Psoas muscle (tissue), 8 donors: ENCODE measurements around the gene RNU7-1. TPM values are rescaled to one million over a fixed set of nuclear protein-coding genes. Genes with fewer than 3 reads are reported as not detected.

Experiments
- ATAC-seq, 4 donors: fragments of 200-7000 bp; cut with Tn5 transposase; one replicate each; pipeline ENCODE4 v1.9.1; 2020; ENCODE audit warnings: moderate library complexity in 3 of 4, mild to moderate bottlenecking in 2 of 4
- DNase-seq, 2 donors: peaks; one replicate each; pipeline ENCODE4 v3.0.0-alpha.2; 2020
- H3K27ac ChIP-seq: fragments of 200-600 bp; one replicate; pipeline ENCODE4 v1.8.0; 2022
- H3K27me3 ChIP-seq, 3 donors: fragments of 200-600 bp in 1 of 3; one replicate each; pipeline versions ENCODE4 v1.6.1 to v1.8.0; 2013 to 2022; ENCODE audit warnings: low read length in 2 of 3, mild to moderate bottlenecking in 2 of 3, moderate library complexity in 1 of 3; ENCODE audit not compliant: insufficient read depth in 3 of 3
- H3K36me3 ChIP-seq, 2 donors: fragments of 200-600 bp in 1 of 2; one replicate each; pipeline versions ENCODE4 v1.6.1 to v1.8.0; 2013 to 2022; ENCODE audit warnings: low read depth in 1 of 2, mild to moderate bottlenecking in 1 of 2, moderate library complexity in 1 of 2; ENCODE audit not compliant: insufficient read depth in 1 of 2
- H3K4me1 ChIP-seq: fragments of 200-600 bp; one replicate; pipeline ENCODE4 v1.8.0; 2022
- H3K4me3 ChIP-seq: fragments of 200-600 bp; one replicate; pipeline ENCODE4 v1.8.0; 2022; ENCODE audit warnings: mild to moderate bottlenecking
- H3K9me3 ChIP-seq: fragments of 200-600 bp; one replicate; pipeline ENCODE4 v1.8.0; 2022
- WGBS, 3 donors: extraction: QIAGEN DNeasy Blood & Tissue Kit; methylation state at CpG; one replicate each; pipeline versions ENCODE4 v1.1.6 to v1.1.7; 2013; 5-methylcytosine and 5-hydroxymethylcytosine counted together
- intact Hi-C, 2 donors: fragments of 100-400 bp; cut with DNase I; formaldehyde crosslinking; loops; one replicate each; pipeline versions ENCODE4 v1.11.0 to v1.14.2; 2022
- polyA plus RNA-seq, 3 donors: library from polyadenylated mRNA; stranded (reverse); fragments of 200-250 nt; gene quantifications; one replicate each; pipeline ENCODE4 v1.2.3, GENCODE V29; 2013
- total RNA-seq, 4 donors: library from RNA; stranded (reverse); fragmentation: NEBNext Ultra II Directional in 2 of 4; extraction: Animal tissue kit (Norgen Biotek cat#: 25700) in 2 of 4; gene quantifications; one replicate each; pipeline versions ENCODE4 v1.2.1 to v1.2.4, GENCODE V29; 2021 to 2023
- TF ChIP-seq, protein P1 (sequence below): fragments of 200-600 bp; IDR thresholded peaks from one replicate; pipeline ENCODE4 v1.8.0; 2022; ENCODE audit warnings: antibody characterized with exemption
- donor health status: healthy with polysubstance abuse.
- donor health status: DM: no; HTN: no; CAD: no; lungs with moderate emphysema.
- donor health status: Bipolar disorder and iron deficiency.
- donor health status: healthy.
- donor health status: DM: yes; HTN: yes; CAD: no.
- donor health status: DM: no; HTN: no; CAD: no.
- donor health status: DM: no; HTN: no; CAD: no.
- donor health status: DM: yes; HTN: yes; CAD: no.

The RNU7-1 gene
- total and polyA plus RNA-seq, 7 donors = not detected

DNA sequence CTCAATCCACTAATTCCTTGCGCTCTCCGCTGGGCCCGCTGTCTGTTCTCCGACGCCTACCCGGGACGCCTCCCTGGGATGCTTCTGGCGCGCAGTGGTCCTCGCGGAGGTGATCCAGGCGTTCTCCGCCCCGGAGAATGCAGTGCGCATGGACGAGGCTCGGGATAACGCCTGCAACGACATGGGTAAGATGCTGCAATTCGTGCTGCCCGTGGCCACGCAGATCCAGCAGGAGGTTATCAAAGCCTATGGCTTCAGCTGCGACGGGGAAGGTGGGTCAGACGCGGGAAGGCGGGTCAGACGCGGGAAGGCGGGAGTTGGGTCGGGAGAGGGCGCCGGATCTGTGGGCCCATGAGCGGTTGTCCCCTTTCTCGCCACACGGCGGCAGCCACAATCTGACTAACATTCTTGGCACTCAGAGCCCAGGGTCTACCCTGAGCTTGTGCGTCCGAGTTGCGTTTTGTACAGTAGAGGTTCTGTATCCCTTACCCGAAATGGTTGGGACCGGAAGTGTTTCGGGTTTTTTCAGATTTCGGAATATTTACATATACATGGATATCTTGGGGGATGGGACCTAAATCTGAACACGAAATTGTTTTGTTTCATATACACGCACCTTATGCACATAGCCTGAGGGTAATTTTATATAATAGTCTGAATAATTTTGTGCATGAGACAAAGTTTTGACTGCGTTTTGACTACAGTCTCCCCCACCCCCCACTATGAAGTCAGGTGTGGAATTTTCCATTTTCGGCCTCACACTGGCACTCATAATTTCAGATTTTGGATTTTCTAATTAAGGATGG is 968 bp downstream of the RNU7-1 start:
- DNase-seq (peak; percentile 93 to 97), ATAC-seq (peak; percentile 78 to 83 (median 80))
- no peaks in the 10 kb centered on the region for H3K27me3 ChIP-seq
- H3K36me3 ChIP-seq = peaks cover 0 to 40% of the 10 kb centered on the region in 2 donors
- H3K27ac ChIP-seq = peak overlapping the region; percentile 95
- intact Hi-C loops = loop anchor here (1.0 to 5.0 kb wide), 8 partner anchors 16 to 170 kb away; partner anchors contain the start of genes C1R (in 1 of the 2), C1RL (in 1 of the 2), EMG1 (in 1 of the 2) and LPCAT3 (in 1 of the 2)
- H3K4me1 ChIP-seq = peaks cover 22% of the 10 kb centered on the region
- WGBS, 3 donors = 3% methylated on average over 46 to 48 of the region's 48 CpGs
- TF ChIP-seq, protein P1, sequence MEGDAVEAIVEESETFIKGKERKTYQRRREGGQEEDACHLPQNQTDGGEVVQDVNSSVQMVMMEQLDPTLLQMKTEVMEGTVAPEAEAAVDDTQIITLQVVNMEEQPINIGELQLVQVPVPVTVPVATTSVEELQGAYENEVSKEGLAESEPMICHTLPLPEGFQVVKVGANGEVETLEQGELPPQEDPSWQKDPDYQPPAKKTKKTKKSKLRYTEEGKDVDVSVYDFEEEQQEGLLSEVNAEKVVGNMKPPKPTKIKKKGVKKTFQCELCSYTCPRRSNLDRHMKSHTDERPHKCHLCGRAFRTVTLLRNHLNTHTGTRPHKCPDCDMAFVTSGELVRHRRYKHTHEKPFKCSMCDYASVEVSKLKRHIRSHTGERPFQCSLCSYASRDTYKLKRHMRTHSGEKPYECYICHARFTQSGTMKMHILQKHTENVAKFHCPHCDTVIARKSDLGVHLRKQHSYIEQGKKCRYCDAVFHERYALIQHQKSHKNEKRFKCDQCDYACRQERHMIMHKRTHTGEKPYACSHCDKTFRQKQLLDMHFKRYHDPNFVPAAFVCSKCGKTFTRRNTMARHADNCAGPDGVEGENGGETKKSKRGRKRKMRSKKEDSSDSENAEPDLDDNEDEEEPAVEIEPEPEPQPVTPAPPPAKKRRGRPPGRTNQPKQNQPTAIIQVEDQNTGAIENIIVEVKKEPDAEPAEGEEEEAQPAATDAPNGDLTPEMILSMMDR = peak; percentile 84
- no peaks in the 10 kb centered on the region for H3K9me3 ChIP-seq
- peak overlapping the region; percentile 75 for H3K4me3 ChIP-seq

DNA sequence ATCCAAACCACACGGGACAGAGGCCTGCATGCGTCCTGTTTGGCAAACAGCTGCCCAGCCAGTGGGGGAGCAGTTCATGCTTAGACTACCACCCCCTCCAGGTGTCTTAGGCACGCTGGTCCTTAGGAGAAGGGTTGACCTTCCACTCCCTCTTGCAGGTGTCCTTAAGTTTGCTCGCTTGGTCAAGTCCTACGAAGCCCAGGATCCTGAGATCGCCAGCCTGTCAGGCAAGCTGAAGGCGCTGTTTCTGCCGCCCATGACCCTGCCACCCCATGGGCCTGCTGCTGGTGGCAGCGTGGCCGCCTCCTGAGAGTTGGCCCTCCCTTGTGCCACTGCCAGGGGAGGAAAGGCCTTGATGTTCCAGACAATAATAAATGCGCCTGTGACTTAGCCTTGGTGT is 2.0 kb downstream of the RNU7-1 start:
- TF ChIP-seq, protein P1 = no peak
- H3K4me1 ChIP-seq = peaks cover 21% of the 10 kb centered on the region
- ATAC-seq (no peak), DNase-seq (peak in 1 of 2 donors; percentile 17)
- WGBS, 3 donors = 83 to 90% (median 88%) methylated on average over 11 of the region's 11 CpGs
- H3K4me3 ChIP-seq = no peak overlapping the region
- no peaks in the 10 kb centered on the region for H3K27me3 ChIP-seq
- H3K9me3 ChIP-seq = no peaks in the 10 kb centered on the region
- no peak overlapping the region for H3K27ac ChIP-seq
- intact Hi-C loops = loop anchor here (2.0 to 5.0 kb wide), 5 partner anchors 15 to 167 kb away; partner anchors contain the start of genes C1R (in 1 of the 2) and LPCAT3 (in 1 of the 2)
- H3K36me3 ChIP-seq = peaks cover 0 to 30% of the 10 kb centered on the region in 2 donors

DNA sequence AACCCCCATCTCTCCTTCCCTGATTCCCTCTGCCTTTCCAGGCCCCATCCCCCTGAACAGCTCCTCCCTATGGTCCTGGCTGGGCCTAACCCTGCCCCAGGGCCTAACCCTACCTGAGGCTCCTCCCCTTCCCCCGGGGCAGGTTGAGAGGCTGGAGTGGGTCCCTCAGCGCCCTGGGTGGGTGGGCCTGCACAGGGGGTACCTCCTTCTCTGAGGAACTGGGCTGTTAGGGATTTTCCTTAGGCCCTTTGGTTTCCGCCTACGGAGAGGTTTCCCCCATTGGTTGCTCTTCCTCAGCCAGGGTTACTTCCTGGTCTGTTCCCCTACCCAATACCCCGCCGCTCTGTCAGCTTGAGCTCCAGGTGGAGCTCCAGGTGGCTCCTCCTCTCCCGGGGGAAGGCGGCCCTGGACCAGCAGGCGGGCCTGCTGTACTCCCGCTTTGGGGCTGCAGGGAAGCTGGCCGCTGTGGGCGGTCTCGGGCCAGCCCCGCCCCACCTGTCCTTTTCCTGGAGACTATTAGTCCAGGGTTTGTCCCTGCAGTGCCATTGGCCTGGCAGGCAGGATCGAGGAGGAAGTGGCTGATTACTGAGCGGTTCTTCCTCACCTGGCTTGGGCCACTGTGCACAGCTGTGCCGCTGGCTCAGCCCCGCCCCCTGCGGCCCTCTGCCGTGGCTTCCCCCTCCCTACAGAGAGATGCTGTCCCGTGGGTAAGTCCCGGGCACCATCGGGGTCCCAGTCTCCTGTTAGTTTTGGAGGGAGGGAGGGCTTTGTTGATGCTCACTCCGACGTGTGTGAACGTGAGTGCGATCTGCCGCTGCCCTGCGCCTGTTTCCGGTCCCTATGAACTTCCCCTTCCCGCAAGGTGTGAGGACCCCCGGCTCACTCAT is 2.7 kb downstream of the RNU7-1 start:
- no peaks in the 10 kb centered on the region for H3K27me3 ChIP-seq
- ATAC-seq = no peak
- TF ChIP-seq, protein P1 = no peak
- peaks cover 21% of the 10 kb centered on the region for H3K4me1 ChIP-seq
- H3K4me3 ChIP-seq = peak overlapping the region; percentile 34
- no peaks in the 10 kb centered on the region for H3K9me3 ChIP-seq
- peak overlapping the region; percentile 17 for H3K27ac ChIP-seq
- peaks cover 0 to 26% of the 10 kb centered on the region in 2 donors for H3K36me3 ChIP-seq
- intact Hi-C loops = loop anchor here (5.0 kb wide), 3 partner anchors 96 to 166 kb away; partner anchors contain the start of gene C1R (in 1 of the 2)
- peak; percentile 43 to 67 for DNase-seq
- WGBS, 3 donors = 43 to 56% (median 45%) methylated on average over 30 to 32 of the region's 32 CpGs

DNA sequence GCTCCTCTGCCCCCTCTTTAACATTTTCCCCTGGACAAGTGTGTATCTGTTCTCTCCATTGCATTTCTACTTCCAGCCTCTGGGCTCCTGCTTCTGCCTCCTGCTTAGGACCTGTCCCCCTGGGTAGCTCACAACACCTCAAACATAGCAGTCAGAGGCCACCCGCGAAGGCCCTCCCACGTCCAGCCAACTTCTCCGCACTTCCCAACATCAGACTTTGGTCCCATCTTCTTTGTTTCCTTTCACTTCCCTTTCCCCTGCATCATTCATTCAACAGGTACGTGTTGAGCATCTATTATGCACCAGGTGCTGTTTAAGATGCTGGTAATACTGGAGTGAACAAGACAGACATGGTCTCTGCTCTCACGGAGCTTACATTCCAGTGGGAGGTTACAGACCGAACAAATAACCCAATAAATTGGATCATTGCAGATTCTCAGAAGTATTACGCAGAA is 3.3 kb downstream of the RNU7-1 start:
- Histone ChIP-seq H3K27me3 (no peaks in the 10 kb centered on the region), H3K9me3 (no peaks in the 10 kb centered on the region), H3K36me3 (peaks cover 0 to 20% of the 10 kb centered on the region in 2 donors), H3K4me3 (no peak overlapping the region), H3K27ac (no peak overlapping the region), H3K4me1 (peaks cover 21% of the 10 kb centered on the region)
- intact Hi-C loops = loop anchor here (5.0 kb wide), 3 partner anchors 95 to 165 kb away; partner anchors contain the start of gene C1R (in 1 of the 2)
- 71 to 80% (median 77%) methylated on average over 8 of the region's 8 CpGs for WGBS, 3 donors
- no peak for ATAC-seq
- peak in 1 of 2 donors; percentile 35 for DNase-seq
- TF ChIP-seq, protein P1 = no peak
